ENCODE data around the gene COBL.

GRCh38 chr7:51121036-51121790, 195.4 kb downstream of the COBL start:
- no peak for TF ChIP-seq EP300 (IDR thresholded peaks at IDR 0.05)
- TF ChIP-seq CTCF (IDR thresholded peaks at IDR 0.05): no peak
- TF ChIP-seq POLR2A (IDR thresholded peaks at IDR 0.05): no peak
- no peak for TF ChIP-seq POLR2AphosphoS5 (IDR thresholded peaks at IDR 0.05)

Measured in suprapubic skin (tissue), 4 donors.